HG02973 (cell line): ENCODE measurements around the gene WHRN.

ENCODE experiments used
- ATAC-seq: cut with Tn5 transposase; IDR thresholded peaks from one replicate; pipeline ENCODE4 v1.9.1; 2021; ENCODE audit warnings: moderate library complexity; ENCODE audit not compliant: unreplicated experiment

Gene WHRN

DNA sequence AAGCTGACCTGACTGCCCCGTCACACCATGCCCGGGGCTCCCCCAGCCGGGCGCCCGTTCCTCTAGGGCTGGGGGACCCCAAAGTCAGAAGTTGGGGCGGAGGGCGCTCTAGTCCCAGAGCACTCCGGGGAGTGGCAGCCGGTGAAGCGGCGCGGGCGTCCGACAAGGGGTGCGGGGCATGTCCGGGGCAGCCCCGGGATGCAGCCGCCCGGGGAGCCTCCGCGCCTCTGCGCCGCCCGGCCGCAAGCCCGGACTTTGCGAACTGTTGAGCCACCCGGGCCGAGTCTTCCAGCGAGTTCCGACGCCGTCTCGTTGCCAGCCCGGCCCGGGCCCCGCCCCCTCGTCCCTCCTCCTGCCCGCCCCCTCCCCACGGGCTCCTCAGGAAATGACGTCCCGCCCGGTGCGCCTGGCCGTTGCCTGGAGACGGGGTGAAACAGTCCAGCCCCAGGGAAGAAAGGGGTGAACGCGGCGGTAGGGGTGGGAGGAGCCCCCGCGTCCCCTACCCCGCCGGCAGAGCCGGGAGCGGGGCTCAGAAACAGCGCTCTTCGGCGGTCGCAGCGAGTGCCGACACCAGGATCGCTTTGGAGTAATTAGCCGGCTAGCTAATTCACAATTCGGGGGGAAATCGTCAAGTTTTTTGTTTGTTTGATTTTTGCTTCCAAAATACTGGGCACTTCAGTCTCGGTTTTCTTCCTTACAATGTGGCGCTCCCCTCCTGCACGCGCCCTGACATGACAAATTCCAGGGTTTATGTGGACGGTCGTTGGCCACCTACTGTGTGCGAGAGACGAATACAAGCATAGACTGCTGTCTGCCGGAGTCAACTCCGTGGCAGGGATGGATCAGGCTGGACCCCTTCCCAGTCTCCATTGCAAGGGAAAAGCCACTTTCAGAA lies at the start of gene WHRN:
Gene WHRN (minus strand): TSS at position 287 of the 895 bp plus-strand sequence. CDS start 672 bp downstream, outside the sequence.
- ATAC-seq, result peak; percentile 83

DNA sequence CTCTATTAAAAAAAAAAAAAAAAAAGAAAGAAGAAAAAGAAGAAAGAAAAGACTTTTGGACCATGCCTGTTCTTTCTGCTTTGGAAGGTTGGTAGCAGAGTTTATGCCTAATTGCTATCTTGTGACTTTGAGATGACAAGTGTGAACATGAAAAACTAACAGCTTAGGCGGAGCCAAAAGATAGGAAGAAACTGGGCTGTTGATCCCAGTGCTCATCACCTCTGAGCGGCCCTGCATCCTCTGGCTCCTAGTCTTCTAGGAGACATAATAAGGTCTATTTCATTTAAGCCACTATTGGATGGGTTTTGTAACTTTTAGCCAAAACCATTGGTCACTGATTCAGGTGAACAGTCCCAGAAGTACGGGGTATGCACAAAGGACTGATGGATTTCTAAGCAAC lies 47.9 kb upstream of the WHRN start:
- no peak for ATAC-seq

DNA sequence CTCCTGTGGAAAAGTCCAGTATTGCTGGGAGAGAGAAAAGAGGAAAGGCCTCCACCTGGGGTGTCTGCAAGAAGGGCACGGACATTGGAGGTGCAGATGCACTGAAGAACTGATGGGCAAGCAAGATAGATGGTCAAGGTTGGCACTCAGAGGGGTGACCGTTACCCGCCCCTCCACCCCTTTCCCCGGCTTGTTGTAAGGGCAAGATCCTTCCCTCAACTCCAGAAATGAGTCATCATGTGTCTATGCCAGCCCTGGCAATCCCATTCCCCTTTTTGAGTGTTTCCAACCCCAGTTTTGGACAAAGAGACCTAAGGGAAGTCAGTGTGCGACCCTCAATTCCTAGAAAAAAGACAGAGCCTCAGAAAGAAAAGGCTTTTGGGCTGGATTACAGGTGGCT lies 47.4 kb upstream of the WHRN start:
- no peak for ATAC-seq

DNA sequence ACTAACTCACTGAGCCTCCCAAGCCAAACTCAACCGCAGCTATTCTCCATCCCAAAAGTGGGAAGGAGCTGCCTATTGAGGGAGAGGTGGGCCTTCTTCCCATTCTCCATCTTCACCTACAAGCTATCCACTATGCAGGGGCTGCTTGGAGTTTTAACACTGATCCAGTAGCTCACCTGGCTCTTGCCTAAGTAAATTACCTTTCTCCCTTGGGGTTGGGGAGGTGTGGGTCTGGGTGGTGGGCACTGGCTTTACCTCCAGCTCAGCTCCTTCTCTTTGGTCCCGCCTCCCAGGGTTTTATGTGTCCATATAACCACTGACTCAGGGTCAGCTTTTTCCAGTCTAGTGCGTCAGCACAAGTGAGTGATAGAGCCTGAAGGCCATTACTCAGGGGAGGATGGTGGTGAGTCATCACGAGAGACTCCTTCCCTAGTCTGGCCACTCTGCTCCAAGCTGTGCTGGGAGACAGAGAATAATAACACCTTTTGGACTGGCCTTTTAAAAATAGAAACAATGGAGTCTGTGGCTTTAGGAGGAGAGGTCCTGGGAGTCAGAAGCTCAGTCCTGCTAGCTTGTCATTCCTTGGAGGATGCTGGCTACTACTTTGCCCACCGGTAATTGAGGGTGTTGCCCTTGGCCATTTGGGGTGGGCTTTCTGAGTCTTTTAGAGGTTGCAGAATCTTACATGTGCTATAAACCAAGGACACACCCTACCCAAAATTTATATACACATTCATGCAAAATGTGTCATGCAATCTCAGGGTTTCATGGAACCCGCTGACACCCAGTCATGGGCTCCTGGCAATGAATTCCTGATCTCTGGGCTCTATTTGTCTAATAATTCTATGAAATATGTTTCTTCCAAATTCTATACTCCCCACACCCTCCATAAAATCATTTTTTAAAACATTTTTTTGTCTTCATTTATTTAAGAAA lies 46.7 kb upstream of the WHRN start:
- no peak for ATAC-seq

DNA sequence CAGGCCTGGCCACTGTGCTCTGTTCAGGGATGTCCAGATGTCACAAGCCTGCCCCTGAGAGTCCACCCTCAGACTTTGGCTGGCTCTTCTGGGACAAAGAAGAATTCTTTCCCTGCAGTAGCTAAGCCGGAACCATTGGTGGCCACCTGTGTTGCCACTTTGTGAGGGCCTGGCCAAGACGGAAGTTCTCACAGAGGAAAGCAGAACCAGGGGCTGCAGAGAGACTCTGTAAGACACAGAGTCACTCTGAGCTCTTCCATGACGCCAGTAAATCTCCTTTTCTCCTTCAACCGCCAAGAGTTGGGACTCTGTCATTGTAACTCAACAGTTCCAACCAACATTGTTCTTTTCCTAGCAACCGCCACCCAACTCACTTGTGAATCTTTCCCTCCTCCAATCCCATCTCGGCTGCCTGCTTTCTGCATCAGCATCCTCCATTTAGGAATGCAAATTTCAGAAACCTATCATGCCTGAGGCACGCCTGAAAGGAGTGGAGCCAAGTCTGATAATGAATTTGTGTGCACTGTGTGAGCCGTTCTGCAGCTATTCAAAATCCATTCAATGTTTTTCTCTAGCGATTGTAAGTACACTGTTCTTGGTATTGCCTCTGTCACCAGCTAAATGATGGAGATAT lies 44.5 kb upstream of the WHRN start:
- ATAC-seq, result no peak

DNA sequence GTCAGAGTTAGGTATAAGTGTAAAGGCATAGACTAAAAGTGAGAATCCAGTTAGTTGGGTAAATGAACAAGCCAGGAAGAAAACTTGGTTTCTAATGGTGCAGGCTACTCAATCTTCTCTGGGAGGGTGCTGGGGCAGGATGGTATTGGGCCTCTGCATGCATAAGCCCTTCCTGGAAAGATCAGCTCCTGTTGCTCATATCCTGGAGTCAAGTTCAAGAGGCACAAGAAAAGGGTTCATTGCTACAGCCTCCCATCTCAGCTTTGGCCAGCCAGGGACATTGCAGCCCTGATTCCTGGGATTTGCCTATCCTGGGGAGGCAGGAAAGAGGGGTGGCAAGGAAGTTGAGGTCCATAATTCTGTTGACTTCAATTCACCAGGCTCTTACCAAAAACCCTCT lies 41.6 kb upstream of the WHRN start:
- no peak for ATAC-seq

DNA sequence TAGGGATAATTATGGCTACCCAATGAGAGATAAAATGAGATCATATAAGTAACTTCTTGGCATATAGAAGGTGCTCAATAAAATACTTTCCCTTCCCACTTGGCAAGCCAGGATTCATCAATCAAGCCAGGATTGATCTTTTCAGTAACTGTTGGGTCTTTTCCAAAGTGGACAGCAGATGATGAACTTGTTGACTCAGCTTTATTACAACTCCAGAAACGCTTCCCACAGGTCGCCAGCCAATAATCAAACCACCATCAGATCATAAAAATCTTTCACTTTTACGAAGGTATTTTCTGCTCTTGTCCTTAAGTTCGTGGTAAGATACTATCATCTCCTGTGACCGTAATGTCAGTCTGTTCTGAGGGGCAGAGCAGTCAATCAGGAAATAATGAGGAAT lies 39.8 kb upstream of the WHRN start:
- no peak for ATAC-seq

DNA sequence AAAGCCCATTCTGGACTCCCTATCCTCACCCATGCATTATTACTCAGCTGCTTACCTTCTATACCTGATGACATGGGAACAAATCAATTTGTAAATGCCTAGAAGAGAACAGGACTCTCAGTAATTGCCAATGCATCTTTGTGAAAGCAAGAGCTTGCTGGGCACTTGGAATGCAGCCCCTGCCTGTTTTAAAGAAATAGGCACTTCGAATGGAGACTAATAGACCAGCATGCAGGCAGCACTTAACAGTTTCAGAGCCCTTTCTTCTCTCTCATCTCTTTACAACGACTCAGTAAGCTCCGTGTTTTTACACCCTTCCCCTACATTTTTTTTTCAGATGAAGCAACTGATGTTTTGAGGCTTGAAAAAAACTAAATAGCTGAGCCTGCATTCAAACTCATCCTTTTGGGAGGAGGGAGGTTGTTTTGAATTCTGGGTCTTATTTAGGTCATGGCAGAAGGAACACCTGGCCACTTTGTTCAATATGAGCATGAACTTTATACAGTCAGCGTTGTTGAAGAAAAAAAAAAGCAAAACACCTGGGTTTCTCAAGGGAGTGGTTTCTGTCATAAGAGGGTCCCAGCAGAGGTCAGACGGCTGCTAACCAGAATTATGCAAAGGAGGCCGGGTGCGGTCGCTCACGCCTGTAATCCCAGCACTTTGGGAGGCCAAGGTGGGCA lies 34.6 kb upstream of the WHRN start:
- ATAC-seq, result no peak

DNA sequence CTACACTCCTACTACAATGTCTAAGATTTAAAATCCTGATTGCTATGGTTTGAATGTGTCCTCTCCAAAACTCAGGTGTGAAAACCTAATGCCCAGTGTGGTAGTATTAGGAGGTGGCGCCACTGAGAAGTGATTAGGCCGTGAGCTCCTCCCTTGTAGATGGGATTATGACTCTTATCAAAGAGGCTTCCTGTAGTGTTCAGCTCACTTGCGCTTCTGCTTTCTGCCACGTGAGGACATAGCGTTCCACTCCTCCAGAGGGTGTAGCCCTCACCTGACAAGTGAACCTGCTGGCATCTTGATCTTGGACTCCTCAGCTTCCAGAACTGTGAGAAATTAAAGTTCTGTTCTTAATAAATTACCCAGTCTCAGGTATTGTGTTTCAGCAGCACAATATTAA lies 33.0 kb upstream of the WHRN start:
- peak; percentile 54 for ATAC-seq

DNA sequence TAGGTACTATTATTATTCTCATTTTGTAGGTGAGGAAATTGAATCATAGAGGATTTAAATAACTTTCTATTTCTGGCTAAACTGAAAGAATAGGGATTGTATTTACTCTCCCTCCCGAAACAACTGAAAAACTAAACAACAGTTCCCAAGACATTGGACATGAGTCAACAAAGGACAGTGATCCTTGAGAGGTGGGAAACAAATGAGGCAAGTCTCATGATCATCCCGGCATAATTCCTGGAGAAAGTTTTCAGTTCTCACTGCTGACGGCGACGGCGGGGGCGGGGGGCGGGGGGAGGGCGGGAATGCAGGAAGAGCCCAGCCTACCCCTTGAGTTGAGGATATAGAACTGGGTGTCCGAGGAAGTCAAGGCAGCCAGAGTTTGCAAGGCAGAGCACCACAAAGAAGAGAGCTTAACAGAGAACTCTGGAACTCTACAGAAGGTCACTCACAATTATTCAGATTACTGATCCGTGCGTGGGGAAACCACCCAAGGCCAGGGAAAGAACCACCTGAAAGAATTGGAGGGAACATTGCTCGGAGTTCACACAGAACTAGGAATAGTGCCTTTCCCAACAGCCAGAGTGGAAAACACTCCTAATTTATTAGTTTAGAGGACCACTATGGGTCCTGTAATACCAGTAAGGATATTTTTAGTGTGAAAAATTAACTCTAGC lies 27.4 kb upstream of the WHRN start:
- ATAC-seq, result no peak

DNA sequence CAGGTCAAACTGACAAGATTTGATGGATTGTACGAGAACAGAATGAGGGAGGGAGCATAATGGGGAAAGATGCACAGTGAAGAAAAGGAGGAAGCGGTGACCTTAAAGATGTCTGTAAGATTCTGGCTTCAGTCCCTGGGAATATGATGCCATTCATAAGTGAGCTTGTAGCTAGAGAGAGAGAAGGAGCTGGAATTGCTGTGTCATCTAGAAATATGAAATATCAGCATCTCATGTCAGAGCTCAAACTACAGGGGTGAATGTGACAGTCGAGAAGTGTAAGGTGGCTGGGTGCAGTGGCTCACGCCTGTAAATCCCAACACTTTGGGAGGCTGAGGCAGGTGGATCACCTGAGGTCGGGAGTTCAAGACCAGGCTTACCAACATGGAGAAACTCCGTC lies 24.0 kb upstream of the WHRN start:
- no peak for ATAC-seq

DNA sequence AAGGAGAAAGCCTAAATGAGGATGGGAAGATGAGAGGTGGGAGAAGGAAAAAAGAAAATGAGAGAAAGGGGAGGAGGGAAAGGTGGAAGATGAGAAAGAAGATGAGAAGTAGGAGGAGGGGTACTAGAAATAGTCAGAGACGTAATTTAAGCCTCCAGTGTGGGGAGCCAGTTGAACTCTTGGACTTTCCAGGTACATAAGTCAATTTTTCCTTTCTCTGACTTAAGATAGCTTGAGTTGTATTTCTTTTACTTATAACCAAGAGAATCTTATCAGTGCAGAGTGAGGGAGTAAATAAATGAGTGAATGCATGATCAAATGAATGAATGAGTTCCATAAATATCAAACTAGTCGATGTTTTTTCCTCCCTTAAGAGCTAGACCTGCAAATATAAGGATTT lies 21.5 kb upstream of the WHRN start:
- ATAC-seq, result no peak

DNA sequence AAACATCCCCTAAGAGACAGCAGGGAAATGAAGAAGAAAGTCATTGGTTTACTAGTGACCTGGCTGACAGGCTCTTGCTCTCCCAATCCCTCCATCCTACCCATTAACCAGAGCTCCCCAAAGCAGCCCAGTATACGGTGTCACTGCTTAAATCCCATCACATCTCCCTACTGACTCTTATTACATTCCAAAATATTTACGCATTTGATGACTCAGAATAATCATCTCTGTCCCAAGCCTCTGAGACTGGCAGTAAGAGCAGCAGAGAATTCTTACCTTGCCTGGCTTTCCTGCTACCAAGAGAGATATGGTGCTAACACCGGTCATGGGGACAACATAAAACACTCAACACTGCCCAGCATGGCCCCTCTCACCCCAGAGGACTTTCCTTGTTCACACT lies 20.2 kb upstream of the WHRN start:
- ATAC-seq, result no peak

DNA sequence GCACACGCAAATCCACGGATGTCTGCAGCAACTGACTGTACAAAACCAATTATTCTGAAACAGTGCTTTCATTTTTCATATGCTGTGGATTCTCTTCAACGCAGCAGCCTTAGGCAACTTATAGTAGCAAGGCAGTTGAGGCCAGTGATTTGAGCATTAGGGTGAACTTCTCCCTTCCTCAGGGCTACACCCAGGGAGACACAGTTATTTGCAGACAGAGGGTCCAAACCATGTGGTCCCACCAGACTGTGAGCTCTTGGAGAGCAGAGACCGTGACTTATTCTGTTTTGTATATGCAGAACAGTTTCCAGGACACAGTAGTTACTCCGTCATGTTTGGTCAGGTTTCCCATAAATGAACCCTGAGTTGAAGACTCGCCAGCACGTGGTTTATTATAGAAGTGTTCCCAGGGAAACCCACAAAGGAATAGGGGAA lies 19.0 kb upstream of the WHRN start:
- ATAC-seq, result no peak

DNA sequence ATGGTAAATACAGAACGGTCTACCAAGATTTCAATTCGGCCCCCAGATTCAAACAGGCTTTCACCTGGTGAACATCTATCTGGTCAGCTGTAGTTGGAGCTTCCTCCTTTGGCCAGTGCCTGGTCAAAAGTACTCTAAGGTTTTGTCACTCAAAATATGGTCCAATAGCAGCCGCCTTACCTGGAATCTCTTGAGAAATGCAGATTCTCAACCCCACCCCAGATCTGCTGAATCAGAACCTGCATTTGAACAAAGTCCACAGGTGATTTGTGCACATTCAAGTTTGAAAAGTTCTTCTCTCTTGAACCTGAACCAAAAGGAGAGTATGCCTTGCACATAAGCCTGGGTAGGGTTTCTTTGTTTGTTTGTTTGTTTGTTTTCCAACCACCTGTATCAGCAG lies 17.6 kb upstream of the WHRN start:
- no peak for ATAC-seq

DNA sequence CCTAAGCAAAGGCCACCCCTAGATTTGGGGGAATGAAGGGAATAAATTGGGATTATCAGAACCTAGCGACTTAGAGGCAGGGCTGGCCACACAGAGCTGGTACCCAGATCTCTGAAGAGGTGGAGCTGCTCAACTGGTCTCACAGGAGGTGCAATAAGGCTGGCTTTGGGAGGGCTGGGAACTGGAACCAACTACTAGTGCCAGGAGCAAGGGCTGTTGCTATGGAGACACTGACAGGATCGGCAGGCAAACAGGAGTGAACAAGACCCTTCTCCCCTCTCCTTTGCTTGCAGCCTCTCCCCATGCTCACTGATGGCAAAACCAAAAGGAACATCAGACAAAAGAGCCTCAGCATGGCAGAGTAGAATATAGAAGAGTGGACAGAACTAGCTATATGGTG lies 17.0 kb upstream of the WHRN start:
- no peak for ATAC-seq

DNA sequence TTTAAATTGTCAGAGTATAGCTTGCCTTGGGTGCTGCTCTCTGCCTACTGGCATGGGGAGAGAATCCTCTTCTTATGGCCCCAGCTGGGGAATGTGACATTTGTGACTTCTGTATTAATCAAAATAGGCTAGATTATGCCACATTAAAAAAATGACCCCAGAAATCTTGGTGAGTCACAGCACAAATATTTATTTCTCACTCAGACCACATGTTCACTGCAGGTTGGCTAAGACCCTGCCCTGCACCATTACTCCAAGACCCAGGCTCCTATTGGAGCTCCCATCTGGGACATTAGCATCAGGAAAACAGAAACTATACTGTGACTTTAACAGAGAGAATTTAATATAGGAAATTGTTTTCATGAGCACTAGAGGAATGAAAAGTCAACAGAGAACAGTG lies 16.6 kb upstream of the WHRN start:
- no peak for ATAC-seq

DNA sequence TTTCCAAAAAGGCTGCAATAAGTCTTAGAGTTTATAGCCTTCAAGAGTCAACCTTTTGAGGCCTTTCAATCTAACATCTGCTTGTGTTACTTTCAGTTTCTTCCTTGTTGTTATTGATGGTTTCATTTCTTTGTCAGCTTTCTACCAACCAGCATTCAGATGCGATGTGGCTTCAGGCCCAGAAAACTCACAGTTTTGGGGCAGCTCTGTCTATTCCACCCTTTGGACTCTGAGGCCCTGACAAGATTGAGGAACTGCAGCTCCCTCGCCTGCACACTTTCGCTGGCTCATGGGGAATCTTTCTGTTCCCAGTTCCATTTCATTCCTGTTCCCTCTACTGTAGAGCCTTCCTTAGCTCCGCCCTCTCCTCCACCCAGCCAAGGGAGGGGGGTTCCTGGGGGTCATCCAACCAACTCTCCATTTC lies 13.3 kb upstream of the WHRN start:
- peak; percentile 85 for ATAC-seq

DNA sequence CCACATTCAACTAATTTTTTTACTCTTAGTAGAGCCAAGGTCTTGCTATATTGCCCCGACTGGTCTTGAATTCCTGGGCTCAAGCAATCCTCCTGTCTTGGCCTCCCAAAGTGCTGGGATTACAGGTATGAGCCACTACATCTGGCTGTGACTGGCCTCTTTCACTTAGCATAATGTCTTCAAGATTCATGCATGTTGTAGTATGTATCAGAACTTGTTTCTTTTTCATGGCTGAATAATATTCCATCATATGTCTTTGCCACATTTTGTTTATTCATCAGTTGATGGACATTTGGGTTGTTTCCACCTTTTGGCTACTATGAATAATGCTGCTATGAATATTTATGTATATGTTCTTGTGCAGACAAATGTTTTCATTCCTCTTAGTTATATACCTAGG lies 12.8 kb upstream of the WHRN start:
- no peak for ATAC-seq

DNA sequence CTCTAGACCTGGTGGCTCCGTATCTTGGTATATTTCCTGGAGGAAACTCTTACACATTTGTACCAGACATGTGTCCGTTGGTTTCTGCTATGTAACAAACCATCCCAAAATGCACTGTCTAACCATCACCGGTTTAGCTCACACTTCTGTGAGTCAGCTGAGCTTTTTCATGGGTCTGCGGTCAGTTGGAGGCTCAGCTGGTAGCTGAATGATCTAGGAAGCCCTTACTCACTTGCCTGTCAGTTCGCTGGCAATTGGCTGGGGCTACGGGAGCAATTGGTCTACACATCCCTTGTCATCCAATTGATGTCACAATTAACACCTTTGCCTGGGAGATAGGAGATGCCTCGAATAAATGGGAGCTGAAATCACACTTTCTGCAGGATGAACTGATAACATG lies 11.6 kb upstream of the WHRN start:
- ATAC-seq, result no peak
